Measurements from ENCODE around the gene POMT1.

DNA sequence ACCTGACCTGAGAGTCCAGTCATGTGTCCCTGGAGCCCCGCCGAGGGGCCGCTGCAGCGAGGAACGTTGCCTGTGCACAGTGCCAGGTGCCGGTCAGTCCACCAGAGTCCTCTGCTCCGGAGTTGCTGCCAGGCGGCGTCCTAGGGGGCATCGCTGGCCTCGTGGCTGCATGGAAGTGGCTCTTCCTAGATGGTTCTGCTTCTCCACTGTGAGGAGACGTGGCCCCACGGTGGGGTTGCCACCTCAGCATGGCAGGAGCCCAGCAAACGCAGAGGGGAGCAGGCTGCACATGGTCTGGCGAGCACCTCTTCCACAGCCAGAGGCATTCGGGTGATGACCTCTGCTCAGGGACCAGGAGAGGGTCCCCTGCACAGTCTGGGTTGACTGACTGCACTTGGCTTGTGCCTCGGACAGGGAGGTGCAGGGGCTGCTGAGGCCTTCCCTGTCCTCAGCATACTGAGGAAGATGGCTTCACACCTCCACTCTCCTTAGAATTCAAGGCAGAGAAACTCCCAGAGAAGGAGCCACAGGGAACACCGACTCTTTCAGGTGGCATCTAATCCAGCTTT, 25.9 kb upstream of the POMT1 start:
- TF ChIP-seq, protein P1, sequence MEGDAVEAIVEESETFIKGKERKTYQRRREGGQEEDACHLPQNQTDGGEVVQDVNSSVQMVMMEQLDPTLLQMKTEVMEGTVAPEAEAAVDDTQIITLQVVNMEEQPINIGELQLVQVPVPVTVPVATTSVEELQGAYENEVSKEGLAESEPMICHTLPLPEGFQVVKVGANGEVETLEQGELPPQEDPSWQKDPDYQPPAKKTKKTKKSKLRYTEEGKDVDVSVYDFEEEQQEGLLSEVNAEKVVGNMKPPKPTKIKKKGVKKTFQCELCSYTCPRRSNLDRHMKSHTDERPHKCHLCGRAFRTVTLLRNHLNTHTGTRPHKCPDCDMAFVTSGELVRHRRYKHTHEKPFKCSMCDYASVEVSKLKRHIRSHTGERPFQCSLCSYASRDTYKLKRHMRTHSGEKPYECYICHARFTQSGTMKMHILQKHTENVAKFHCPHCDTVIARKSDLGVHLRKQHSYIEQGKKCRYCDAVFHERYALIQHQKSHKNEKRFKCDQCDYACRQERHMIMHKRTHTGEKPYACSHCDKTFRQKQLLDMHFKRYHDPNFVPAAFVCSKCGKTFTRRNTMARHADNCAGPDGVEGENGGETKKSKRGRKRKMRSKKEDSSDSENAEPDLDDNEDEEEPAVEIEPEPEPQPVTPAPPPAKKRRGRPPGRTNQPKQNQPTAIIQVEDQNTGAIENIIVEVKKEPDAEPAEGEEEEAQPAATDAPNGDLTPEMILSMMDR (IDR thresholded peaks at IDR 0.05; ENCODE audit: low read depth, low read length, poor library complexity, severe bottlenecking), result no peak
- TF ChIP-seq EZH2phosphoT487 (IDR thresholded peaks at IDR 0.05; ENCODE audit: borderline replicate concordance, low read length), result no peak

All from DOHH2 (cell line).